Measurements from ENCODE around the gene WDR59.

DNA sequence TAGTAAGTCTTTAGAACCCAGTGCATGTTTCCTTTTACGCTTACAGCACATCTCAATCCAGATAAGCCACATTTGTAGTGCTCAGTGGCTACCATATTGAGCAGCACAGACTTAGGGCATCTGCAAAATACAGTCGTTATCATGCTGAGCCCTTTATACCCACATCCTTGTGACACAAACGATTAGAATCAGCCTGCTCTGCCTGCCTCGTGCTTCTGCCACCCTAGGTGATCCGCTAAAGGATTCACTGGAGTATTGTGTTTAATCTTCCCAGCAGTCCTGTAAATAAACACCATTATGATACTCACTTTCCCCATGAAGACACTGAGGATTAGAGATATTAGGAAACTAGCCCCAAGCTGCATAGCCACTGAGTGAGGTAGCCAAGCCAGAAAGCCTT lies 159.0 kb downstream of the WDR59 start:
- TF ChIP-seq POLR2A (IDR thresholded peaks at IDR 0.05): no peak
- TF ChIP-seq, protein P1, sequence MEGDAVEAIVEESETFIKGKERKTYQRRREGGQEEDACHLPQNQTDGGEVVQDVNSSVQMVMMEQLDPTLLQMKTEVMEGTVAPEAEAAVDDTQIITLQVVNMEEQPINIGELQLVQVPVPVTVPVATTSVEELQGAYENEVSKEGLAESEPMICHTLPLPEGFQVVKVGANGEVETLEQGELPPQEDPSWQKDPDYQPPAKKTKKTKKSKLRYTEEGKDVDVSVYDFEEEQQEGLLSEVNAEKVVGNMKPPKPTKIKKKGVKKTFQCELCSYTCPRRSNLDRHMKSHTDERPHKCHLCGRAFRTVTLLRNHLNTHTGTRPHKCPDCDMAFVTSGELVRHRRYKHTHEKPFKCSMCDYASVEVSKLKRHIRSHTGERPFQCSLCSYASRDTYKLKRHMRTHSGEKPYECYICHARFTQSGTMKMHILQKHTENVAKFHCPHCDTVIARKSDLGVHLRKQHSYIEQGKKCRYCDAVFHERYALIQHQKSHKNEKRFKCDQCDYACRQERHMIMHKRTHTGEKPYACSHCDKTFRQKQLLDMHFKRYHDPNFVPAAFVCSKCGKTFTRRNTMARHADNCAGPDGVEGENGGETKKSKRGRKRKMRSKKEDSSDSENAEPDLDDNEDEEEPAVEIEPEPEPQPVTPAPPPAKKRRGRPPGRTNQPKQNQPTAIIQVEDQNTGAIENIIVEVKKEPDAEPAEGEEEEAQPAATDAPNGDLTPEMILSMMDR (IDR thresholded peaks at IDR 0.05): no peak

Measured in right lobe of liver (tissue), 4 donors.